Neural cell (in vitro differentiated cells): ENCODE measurements around the gene STEAP1B.
"Not testable (repeated sequence)": the region's sequence is repeated elsewhere in the genome, so short reads cannot be mapped to it uniquely, and the experiment has no call there.

ENCODE experiments used
- CTCF ChIP-seq: fragments of 450-650 bp; IDR thresholded peaks from 2 replicates; pipeline ENCODE4 v1.5.1; 2014; ENCODE audit warnings: antibody characterized with exemption, mild to moderate bottlenecking, moderate library complexity; ENCODE audit not compliant: poor library complexity, severe bottlenecking
- EZH2 ChIP-seq: fragments of 200-600, 300-800 bp; shearing (Covaris generic), sonication (generic); IDR thresholded peaks from 2 replicates; pipeline ENCODE4 v1.6.1; 2014; ENCODE audit warnings: antibody characterized with exemption, low read length, borderline replicate concordance, mild to moderate bottlenecking; ENCODE audit not compliant: insufficient read depth, poor library complexity, severe bottlenecking

DNA sequence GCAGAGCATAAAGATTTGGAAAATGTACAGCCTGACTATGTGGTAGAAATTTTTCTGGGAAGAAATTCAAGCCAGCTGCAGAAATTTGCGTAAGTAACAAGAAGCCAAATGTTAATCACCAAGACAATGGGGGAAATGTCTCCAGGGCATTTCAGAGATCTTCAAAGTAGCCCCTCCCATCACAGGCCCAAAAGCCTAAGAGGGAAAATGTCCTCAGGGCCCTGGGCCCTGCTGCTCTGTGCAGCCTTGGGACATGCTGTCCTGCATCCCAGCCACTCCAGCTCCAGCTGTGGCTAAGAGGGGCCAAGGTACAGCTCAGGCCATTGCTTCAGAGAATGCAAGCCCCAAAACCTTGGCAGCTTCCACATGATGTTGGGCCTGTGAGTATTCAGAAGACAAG lies 19.6 kb upstream of the STEAP1B start:
- not testable (repeated sequence) for TF ChIP-seq CTCF, EZH2
